ENCODE measurements around the gene CCDC73. TPM values are rescaled to one million over a fixed set of nuclear protein-coding genes. Genes with fewer than 3 reads are reported as not detected.

CCDC73 gene
- total RNA-seq, 4 donors from 2014 or later: not detected

DNA sequence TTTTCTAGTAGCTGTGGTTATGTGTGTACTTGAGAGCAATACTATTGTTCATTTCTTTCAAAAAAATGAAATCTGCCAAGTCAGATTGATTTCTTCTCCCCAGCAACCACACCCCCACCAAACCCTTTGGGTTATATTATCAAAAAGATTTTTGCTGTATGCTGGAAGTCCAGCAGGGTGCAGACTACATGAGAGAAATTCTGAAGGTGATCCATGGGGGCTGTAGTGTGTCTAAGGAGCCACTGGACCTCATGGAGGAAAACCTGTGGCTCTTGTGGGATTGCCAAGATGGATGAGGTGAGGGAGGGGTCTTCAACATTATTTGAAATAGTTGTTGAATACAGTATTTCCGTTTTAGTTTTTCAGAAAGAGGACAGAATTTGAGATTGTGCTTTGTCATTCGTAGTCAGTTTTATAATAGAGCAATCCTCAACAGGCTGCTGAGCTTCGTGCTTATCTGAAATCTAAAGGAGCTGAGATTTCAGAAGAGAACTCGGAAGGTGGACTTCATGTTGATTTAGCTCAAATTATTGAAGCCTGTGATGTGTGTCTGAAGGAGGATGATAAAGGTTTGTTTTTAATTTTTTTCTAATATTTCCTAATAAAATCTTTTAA lies 207.8 kb downstream of the CCDC73 start:
- intact Hi-C loops (cut with DNase I; ENCODE audit: low total_unique reads) (loop anchor here (10.0 kb wide), 1 partner anchor 578 kb away; the partner anchor contains the start of gene CSTF3), in situ Hi-C loops (cut with MboI; ENCODE audit: low sequenced_read_pairs in 4 of 4) (loop anchor here in 3 of 4 donors (25.0 kb wide), 3 partner anchors 301 to 576 kb away; partner anchors contain the start of genes CSTF3 (in 2 of the 3), QSER1 (in 1 of the 3) and TCP11L1 (in 1 of the 3))
- Histone ChIP-seq H3K9me3 (no peaks in the 10 kb centered on the region), H3K27me3 (no peaks in the 10 kb centered on the region), H3K4me1 (peaks cover 21 to 24% of the 10 kb centered on the region in 2 donors), H3K27ac (no peak overlapping the region), H3K36me3 (peaks cover 3 to 30% of the 10 kb centered on the region in 2 donors), H3K4me3 (no peak overlapping the region)
- ATAC-seq: no peak
- DNase-seq: no peak
- TF ChIP-seq CTCF (IDR thresholded peaks at IDR 0.05 in 4 of 5, conservative IDR thresholded peaks at IDR 0.05 in 1 of 5) (no peak), POLR2A (IDR thresholded peaks at IDR 0.05) (no peak)

- in situ Hi-C loops (cut with MboI; ENCODE audit: low sequenced_read_pairs in 4 of 4): loop anchor here in 3 of 4 donors (25.0 kb wide), 3 partner anchors 302 to 577 kb away; partner anchors contain the start of genes CSTF3 (in 2 of the 3), QSER1 (in 1 of the 3) and TCP11L1 (in 1 of the 3)
- TF ChIP-seq POLR2A (IDR thresholded peaks at IDR 0.05): no peak
- TF ChIP-seq CTCF (IDR thresholded peaks at IDR 0.05 in 4 of 5, conservative IDR thresholded peaks at IDR 0.05 in 1 of 5): no peak
- peaks cover 21 to 24% of the 10 kb centered on the region in 2 donors for H3K4me1 ChIP-seq
- no peak overlapping the region for H3K27ac ChIP-seq
- intact Hi-C loops (cut with DNase I; ENCODE audit: low total_unique reads): loop anchor here (5.0 to 10.0 kb wide), 2 partner anchors 307 to 580 kb away; partner anchors contain the start of genes CSTF3 and QSER1
- no peaks in the 10 kb centered on the region for H3K9me3 ChIP-seq
- no peak for ATAC-seq
- DNase-seq: no peak
- H3K4me3 ChIP-seq: peak overlapping the region; percentile 76 to 92 (median 80)
- H3K27me3 ChIP-seq: no peaks in the 10 kb centered on the region
- H3K36me3 ChIP-seq: peaks cover 0 to 12% of the 10 kb centered on the region in 2 donors
Measured at GRCh38 chr11:32584921-32585320, 209.5 kb downstream of the CCDC73 start.

DNA sequence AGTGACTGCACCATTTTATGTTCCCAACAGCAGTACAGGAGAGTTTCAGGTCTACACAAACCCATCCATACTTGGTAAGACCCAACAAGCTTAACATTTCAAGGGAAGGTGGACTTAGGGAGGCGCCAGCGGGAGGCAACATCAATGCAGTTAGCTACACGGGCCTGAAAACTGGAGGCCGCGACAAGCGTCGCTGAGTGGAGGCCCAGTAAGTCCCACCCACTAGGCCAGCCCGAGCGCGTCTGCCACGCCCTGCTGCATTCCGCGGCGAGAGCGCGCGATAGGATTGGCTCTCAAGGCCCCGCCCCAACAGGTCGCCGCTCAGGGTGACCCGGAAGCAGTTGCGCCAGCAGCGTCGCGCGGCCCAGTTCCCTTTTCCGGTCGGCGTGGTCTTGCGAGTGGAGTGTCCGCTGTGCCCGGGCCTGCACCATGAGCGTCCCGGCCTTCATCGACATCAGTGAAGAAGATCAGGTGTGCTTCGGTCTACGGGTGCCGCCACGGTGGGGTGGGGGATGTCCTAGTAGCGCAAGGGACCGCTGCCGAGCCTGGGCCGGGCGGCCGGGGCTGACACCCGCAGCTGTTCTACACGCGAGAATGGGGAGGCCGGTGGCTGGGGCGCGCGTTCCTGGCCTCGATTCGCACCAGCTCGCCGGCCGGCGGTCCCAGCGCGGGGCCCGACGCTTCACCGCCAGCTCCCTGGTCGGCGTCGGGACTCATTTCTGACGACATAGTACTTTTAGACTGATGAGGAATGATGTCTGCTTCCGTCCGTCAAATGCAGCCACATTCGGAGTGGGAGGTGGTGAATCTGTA lies 210.8 kb downstream of the CCDC73 start, which contains the start of gene EIF3M:
Gene EIF3M (plus strand): TSS at position 373 of the 813 bp plus-strand sequence. CDS start 57 bp downstream, at position 430.
- in situ Hi-C loops (cut with MboI; ENCODE audit: low sequenced_read_pairs in 4 of 4): loop anchor here in 3 of 4 donors (25.0 kb wide), 3 partner anchors 304 to 579 kb away; partner anchors contain the start of genes CSTF3 (in 2 of the 3), QSER1 (in 1 of the 3) and TCP11L1 (in 1 of the 3)
- peak; percentile 88 to 94 for DNase-seq
- Histone ChIP-seq H3K36me3 (no peaks in the 10 kb centered on the region), H3K9me3 (no peaks in the 10 kb centered on the region), H3K27me3 (no peaks in the 10 kb centered on the region), H3K4me3 (peak within 1 kb of the TSS; percentile 76 to 92 (median 80)), H3K4me1 (peaks cover 21 to 24% of the 10 kb centered on the region in 2 donors), H3K27ac (peak within 1 kb of the TSS; percentile 76 to 88 (median 80))
- intact Hi-C loops (cut with DNase I; ENCODE audit: low total_unique reads): loop anchor here (5.0 to 10.0 kb wide), 2 partner anchors 309 to 581 kb away; partner anchors contain the start of genes CSTF3 and QSER1
- peak; percentile 96 to 98 for ATAC-seq
- TF ChIP-seq CTCF (IDR thresholded peaks at IDR 0.05 in 4 of 5, conservative IDR thresholded peaks at IDR 0.05 in 1 of 5) (no peak), POLR2A (IDR thresholded peaks at IDR 0.05) (peak; percentile 55 to 71)

GRCh38 chr11:32581556-32581955 lies 212.9 kb downstream of the CCDC73 start:
- ATAC-seq (no peak), DNase-seq (no peak)
- no peaks in the 10 kb centered on the region for H3K36me3 ChIP-seq
- H3K4me3 ChIP-seq: no peak overlapping the region
- TF ChIP-seq CTCF (IDR thresholded peaks at IDR 0.05 in 4 of 5, conservative IDR thresholded peaks at IDR 0.05 in 1 of 5) (no peak), POLR2A (IDR thresholded peaks at IDR 0.05) (no peak)
- in situ Hi-C loops (cut with MboI; ENCODE audit: low sequenced_read_pairs in 4 of 4) (loop anchor here in 3 of 4 donors (25.0 kb wide), 3 partner anchors 306 to 581 kb away; partner anchors contain the start of genes CSTF3 (in 2 of the 3), QSER1 (in 1 of the 3) and TCP11L1 (in 1 of the 3)), intact Hi-C loops (cut with DNase I; ENCODE audit: low total_unique reads) (loop anchor here (5.0 to 10.0 kb wide), 2 partner anchors 311 to 583 kb away; partner anchors contain the start of genes CSTF3 and QSER1)
- no peaks in the 10 kb centered on the region for H3K9me3 ChIP-seq
- no peak overlapping the region for H3K27ac ChIP-seq
- H3K4me1 ChIP-seq: peaks cover 13 to 15% of the 10 kb centered on the region in 2 donors
- peaks cover 0 to 6% (median 0%) of the 10 kb centered on the region in 3 donors for H3K27me3 ChIP-seq
